Activated T-cell treated with anti-CD3 and anti-CD28 coated beads, Interleukin-2, amount 50 U/mL, for 72 hours (primary cell): ENCODE results near the gene HNRNPK. TPM values are rescaled to one million over a fixed set of nuclear protein-coding genes. Genes with fewer than 3 reads are reported as not detected.

ENCODE experiments used
- total RNA-seq, 2 donors: library from RNA; stranded (reverse); gene quantifications; one replicate each; pipeline ENCODE4 v1.2.3, GENCODE V29; 2022

HNRNPK gene
- total RNA-seq, 2 donors from 2014 or later, result 638 to 674 TPM

Other genes with a start within 250 kb of the HNRNPK start
- 10 to 100 TPM; 12.2 to 14.0 TPM for gene GKAP1, start 162.4 kb downstream of the HNRNPK start, total RNA-seq
- 1 to 10 TPM; 5.4 to 6.4 TPM for gene KIF27, start 58.8 kb downstream of the HNRNPK start, total RNA-seq
- 10 to 100 TPM; 22.4 to 23.5 TPM for gene RMI1, start 590 bp upstream of the HNRNPK start, total RNA-seq